Cardiac muscle cell (in vitro differentiated cells and primary cell): ENCODE data around the gene NEK10. TPM values are rescaled to one million over a fixed set of nuclear protein-coding genes. Genes with fewer than 3 reads are reported as not detected.
"Not testable (repeated sequence)": the region's sequence is repeated elsewhere in the genome, so short reads cannot be mapped to it uniquely, and the experiment has no call there.

ENCODE experiments used
- DNase-seq, 2 donors: peaks; one replicate each; pipeline versions ENCODE4 v3.0.0 to v3.0.0-alpha.2; 2010 to 2017; ENCODE audit warnings: low read depth in 1 of 2, low spot score in 1 of 2
- H3K27ac ChIP-seq: fragments of 200-600 bp; sonication (generic); 2 replicates; pipeline ENCODE4 v1.5.1; 2016
- H3K27me3 ChIP-seq: fragments of 200-600 bp; sonication (generic); 2 replicates; pipeline ENCODE4 v1.6.0; 2016; ENCODE audit warnings: control low read depth
- H3K36me3 ChIP-seq: fragments of 200-600 bp; sonication (generic); 2 replicates; pipeline ENCODE4 v1.5.1; 2016; ENCODE audit warnings: control low read depth
- H3K4me1 ChIP-seq: fragments of 200-600 bp; sonication (generic); 2 replicates; pipeline ENCODE4 v1.8.1; 2017; ENCODE audit warnings: low read depth, mild to moderate bottlenecking, mixed run types
- H3K4me3 ChIP-seq: fragments of 200-600 bp; sonication (generic); 2 replicates; pipeline ENCODE4 v1.5.1; 2016; ENCODE audit warnings: mild to moderate bottlenecking
- H3K9me3 ChIP-seq: fragments of 200-600 bp; sonication (generic); 2 replicates; pipeline ENCODE4 v1.5.1; 2017; ENCODE audit warnings: low read depth, mild to moderate bottlenecking, control low read depth
- CTCF ChIP-seq: IDR thresholded peaks from 2 replicates; pipeline ENCODE4 v1.5.1; 2012; ENCODE audit warnings: low read depth, mild to moderate bottlenecking, low read length
- polyA plus RNA-seq: library from polyadenylated mRNA; unstranded; fragments of >200 nt; fragmentation: Nextera tagmentation; extraction: Ambion mirVana; gene quantifications from 2 replicates; pipeline ENCODE4 v1.2.1, GENCODE V29; 2016
- total RNA-seq: library from RNA; depleted of rRNA; stranded (reverse); fragments of >200 nt; gene quantifications from 2 replicates; pipeline ENCODE4 v1.2.3, GENCODE V29; 2016

Gene NEK10
- total and polyA plus RNA-seq, 2 experiments from 2014 or later: 0.54 to 2.1 TPM

- H3K27ac ChIP-seq: no peak overlapping the region
- peaks cover 14% of the 10 kb centered on the region for H3K4me1 ChIP-seq
- no peaks in the 10 kb centered on the region for H3K27me3 ChIP-seq
- no peak for TF ChIP-seq CTCF
- H3K36me3 ChIP-seq: no peaks in the 10 kb centered on the region
- no peaks in the 10 kb centered on the region for H3K9me3 ChIP-seq
- no peak overlapping the region for H3K4me3 ChIP-seq
- no peak for DNase-seq
These were observed 78.4 kb downstream of the NEK10 start for GRCh38 chr3:27290760-27291159.

- no peak overlapping the region for H3K27ac ChIP-seq
- H3K4me3 ChIP-seq: no peak overlapping the region
- no peak for DNase-seq
- peaks cover 14% of the 10 kb centered on the region for H3K4me1 ChIP-seq
- H3K27me3 ChIP-seq: no peaks in the 10 kb centered on the region
- no peaks in the 10 kb centered on the region for H3K36me3 ChIP-seq
- no peak for TF ChIP-seq CTCF
- H3K9me3 ChIP-seq: no peaks in the 10 kb centered on the region
These were observed 79.3 kb downstream of the NEK10 start for GRCh38 chr3:27289769-27290413.

GRCh38 chr3:27287052-27287451, 82.1 kb downstream of the NEK10 start:
- H3K4me3 ChIP-seq: no peak overlapping the region
- H3K4me1 ChIP-seq: no peaks in the 10 kb centered on the region
- H3K27ac ChIP-seq: no peak overlapping the region
- H3K27me3 ChIP-seq: no peaks in the 10 kb centered on the region
- no peak for DNase-seq
- H3K9me3 ChIP-seq: no peaks in the 10 kb centered on the region
- no peaks in the 10 kb centered on the region for H3K36me3 ChIP-seq
- TF ChIP-seq CTCF: no peak

- not testable (repeated sequence) for H3K9me3 ChIP-seq, H3K4me1 ChIP-seq, H3K36me3 ChIP-seq, H3K4me3 ChIP-seq, H3K27me3 ChIP-seq, H3K27ac ChIP-seq, DNase-seq
These were observed 82.7 kb downstream of the NEK10 start for GRCh38 chr3:27286467-27286866.

- Histone ChIP-seq H3K27ac (no peak overlapping the region), H3K4me3 (no peak overlapping the region), H3K27me3 (no peaks in the 10 kb centered on the region), H3K9me3 (no peaks in the 10 kb centered on the region), H3K4me1 (no peaks in the 10 kb centered on the region), H3K36me3 (no peaks in the 10 kb centered on the region)
- no peak for TF ChIP-seq CTCF
- no peak for DNase-seq
These were observed 83.5 kb downstream of the NEK10 start for GRCh38 chr3:27285668-27286067.

GRCh38 chr3:27281671-27282150, 87.5 kb downstream of the NEK10 start:
- Histone ChIP-seq H3K27me3 (no peaks in the 10 kb centered on the region), H3K4me1 (peaks cover 10% of the 10 kb centered on the region), H3K27ac (no peak overlapping the region), H3K9me3 (no peaks in the 10 kb centered on the region), H3K4me3 (no peak overlapping the region), H3K36me3 (no peaks in the 10 kb centered on the region)
- TF ChIP-seq CTCF: no peak
- DNase-seq: no peak
